MCF 10A (cell line): Measurements from ENCODE around the gene ZFAND3. TPM values are rescaled to one million over a fixed set of nuclear protein-coding genes. Genes with fewer than 3 reads are reported as not detected.
A peak's percentile ranks its signal among the peaks of the same experiment; 100 is the strongest.

ENCODE experiments used
- BruUV-seq: library from RNA; stranded (reverse); fragments of 400-500 nt; replicated peaks from 2 replicates; lab custom pipeline; 2021; lab: Mats Ljungman, UMichigan
- CTCF ChIA-PET: fragments of 300-600 bp; sonication (Branson Sonifier 250); formaldehyde crosslinking; extraction: SDS; loops from one replicate; lab custom pipeline; 2021; ENCODE audit warnings: antibody characterized with exemption, inconsistent platforms; lab: Yijun Ruan, JAX
- POLR2A ChIA-PET: fragments of 300-600, 350-650 bp; sonication (Branson Sonifier 250); formaldehyde crosslinking; extraction: SDS; loops from one replicate; lab custom pipeline; 2020; ENCODE audit warnings: antibody characterized with exemption, inconsistent platforms; lab: Yijun Ruan, JAX
- DNase-seq: peaks from one replicate; pipeline ENCODE4 v3.0.0-alpha.2; 2018; ENCODE audit not compliant: unreplicated experiment
- H3K27ac Mint-ChIP-seq: one replicate; pipeline ENCODE4 v1.8.0; 2022; ENCODE audit warnings: mild to moderate bottlenecking, low read depth, mixed read lengths; ENCODE audit not compliant: unreplicated experiment
- H3K27me3 Mint-ChIP-seq: one replicate; pipeline ENCODE4 v1.8.0; 2022; ENCODE audit warnings: mixed read lengths; ENCODE audit not compliant: insufficient read depth, unreplicated experiment
- H3K36me3 Mint-ChIP-seq: one replicate; pipeline ENCODE4 v1.8.0; 2022; ENCODE audit warnings: mild to moderate bottlenecking, moderate library complexity, mixed read lengths; ENCODE audit not compliant: insufficient read depth, unreplicated experiment
- H3K4me1 Mint-ChIP-seq: one replicate; pipeline ENCODE4 v1.8.0; 2022; ENCODE audit warnings: mixed read lengths; ENCODE audit not compliant: insufficient read depth, unreplicated experiment
- H3K4me3 Mint-ChIP-seq: one replicate; pipeline ENCODE4 v1.8.0; 2022; ENCODE audit warnings: mild to moderate bottlenecking, moderate library complexity, mixed read lengths; ENCODE audit not compliant: unreplicated experiment
- H3K9me3 Mint-ChIP-seq: one replicate; pipeline ENCODE4 v1.8.0; 2022; ENCODE audit warnings: mixed read lengths; ENCODE audit not compliant: unreplicated experiment
- intact Hi-C: fragments of 100-400 bp; cut with micrococcal nuclease; formaldehyde crosslinking; loops from 2 replicates; pipeline ENCODE4 v1.14.1; 2022
- total RNA-seq: library from RNA; stranded (reverse); gene quantifications from 2 replicates; pipeline ENCODE4 v1.2.3, GENCODE V29; 2022
- TF ChIP-seq, protein P1 (sequence below): fragments of 200-600 bp; IDR thresholded peaks from one replicate; pipeline ENCODE4 v1.8.0; 2022; ENCODE audit warnings: antibody characterized with exemption, mild to moderate bottlenecking; ENCODE audit not compliant: unreplicated experiment

Gene ZFAND3
- total RNA-seq, 1 experiment from 2014 or later: 100 TPM

DNA sequence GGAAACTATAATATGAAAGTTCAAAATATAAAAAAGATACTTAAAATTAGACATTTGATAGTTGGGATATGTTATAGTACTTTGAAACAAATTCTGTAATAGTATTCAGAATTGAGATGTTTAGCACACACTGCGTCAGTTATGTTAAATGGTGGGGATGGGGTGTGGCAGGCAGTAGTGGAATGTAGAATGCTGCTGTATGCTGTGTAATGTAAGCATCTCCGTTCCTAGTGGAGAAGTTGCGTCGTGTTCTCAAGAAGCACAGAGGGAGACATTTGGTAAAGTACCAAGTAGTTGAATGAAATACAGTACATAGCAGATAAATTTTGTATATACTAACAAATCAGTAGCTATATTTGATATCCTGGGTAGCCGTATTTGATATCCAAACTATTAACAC lies 192.4 kb downstream of the ZFAND3 start:
- intact Hi-C loops: loop anchor here (1.0 kb wide), 2 partner anchors 221 to 315 kb away; partner anchors contain the start of gene MDGA1
- Mint-ChIP-seq H3K4me1 (peaks cover 5% of the 10 kb centered on the region), H3K9me3 (no peaks in the 10 kb centered on the region), H3K27ac (no peak overlapping the region), H3K27me3 (no peaks in the 10 kb centered on the region), H3K4me3 (no peak overlapping the region), H3K36me3 (no peaks in the 10 kb centered on the region)
- POLR2A ChIA-PET: interaction anchor here (0.6 to 1.0 kb wide), 4 partner anchors 10 to 518 kb away, joined by 3 read pairs; no protein-coding TSS in a partner anchor
- TF ChIP-seq, protein P1, sequence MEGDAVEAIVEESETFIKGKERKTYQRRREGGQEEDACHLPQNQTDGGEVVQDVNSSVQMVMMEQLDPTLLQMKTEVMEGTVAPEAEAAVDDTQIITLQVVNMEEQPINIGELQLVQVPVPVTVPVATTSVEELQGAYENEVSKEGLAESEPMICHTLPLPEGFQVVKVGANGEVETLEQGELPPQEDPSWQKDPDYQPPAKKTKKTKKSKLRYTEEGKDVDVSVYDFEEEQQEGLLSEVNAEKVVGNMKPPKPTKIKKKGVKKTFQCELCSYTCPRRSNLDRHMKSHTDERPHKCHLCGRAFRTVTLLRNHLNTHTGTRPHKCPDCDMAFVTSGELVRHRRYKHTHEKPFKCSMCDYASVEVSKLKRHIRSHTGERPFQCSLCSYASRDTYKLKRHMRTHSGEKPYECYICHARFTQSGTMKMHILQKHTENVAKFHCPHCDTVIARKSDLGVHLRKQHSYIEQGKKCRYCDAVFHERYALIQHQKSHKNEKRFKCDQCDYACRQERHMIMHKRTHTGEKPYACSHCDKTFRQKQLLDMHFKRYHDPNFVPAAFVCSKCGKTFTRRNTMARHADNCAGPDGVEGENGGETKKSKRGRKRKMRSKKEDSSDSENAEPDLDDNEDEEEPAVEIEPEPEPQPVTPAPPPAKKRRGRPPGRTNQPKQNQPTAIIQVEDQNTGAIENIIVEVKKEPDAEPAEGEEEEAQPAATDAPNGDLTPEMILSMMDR: no peak
- CTCF ChIA-PET: interaction anchor here (0.6 to 1.5 kb wide), 15 partner anchors 12 to 558 kb away, joined by 3 to 9 read pairs (median 4); partner anchors contain the start of gene ZFAND3
- no peak for DNase-seq
- no TSS peak for BruUV-seq

DNA sequence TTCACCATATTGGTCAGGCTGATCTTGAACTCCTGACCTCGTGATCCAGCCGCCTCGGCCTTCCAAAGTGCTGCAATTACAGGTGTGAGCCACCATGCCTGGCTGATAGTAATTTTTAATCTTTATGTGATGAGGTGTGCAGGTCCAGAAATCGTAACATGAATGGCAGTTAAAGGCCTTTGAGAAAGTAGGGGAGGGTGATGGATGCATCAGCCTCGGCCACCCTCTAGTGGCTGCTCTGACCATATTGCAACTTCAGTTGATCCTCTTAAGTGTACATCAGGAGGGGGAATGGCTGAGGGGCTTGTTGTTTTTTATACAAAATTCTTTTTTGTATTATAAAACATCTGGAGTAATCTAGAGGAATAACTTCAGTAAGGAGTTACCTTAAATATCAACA lies 193.0 kb downstream of the ZFAND3 start:
- H3K4me3 Mint-ChIP-seq: no peak overlapping the region
- H3K9me3 Mint-ChIP-seq: no peaks in the 10 kb centered on the region
- TF ChIP-seq, protein P1: peak; percentile 76
- intact Hi-C loops: loop anchor here (1.0 kb wide), 2 partner anchors 221 to 315 kb away; partner anchors contain the start of gene MDGA1
- H3K4me1 Mint-ChIP-seq: peaks cover 5% of the 10 kb centered on the region
- ChIA-PET CTCF (interaction anchor here (0.7 to 1.5 kb wide), 8 partner anchors 16 to 557 kb away, joined by 4 to 9 read pairs (median 6); partner anchors contain the start of gene ZFAND3), POLR2A (interaction anchor here (0.6 to 0.9 kb wide), 2 partner anchors 192 to 518 kb away, joined by 3 read pairs; no protein-coding TSS in a partner anchor)
- no peaks in the 10 kb centered on the region for H3K27me3 Mint-ChIP-seq
- no TSS peak for BruUV-seq
- H3K36me3 Mint-ChIP-seq: no peaks in the 10 kb centered on the region
- DNase-seq: peak; percentile 66
- H3K27ac Mint-ChIP-seq: no peak overlapping the region

DNA sequence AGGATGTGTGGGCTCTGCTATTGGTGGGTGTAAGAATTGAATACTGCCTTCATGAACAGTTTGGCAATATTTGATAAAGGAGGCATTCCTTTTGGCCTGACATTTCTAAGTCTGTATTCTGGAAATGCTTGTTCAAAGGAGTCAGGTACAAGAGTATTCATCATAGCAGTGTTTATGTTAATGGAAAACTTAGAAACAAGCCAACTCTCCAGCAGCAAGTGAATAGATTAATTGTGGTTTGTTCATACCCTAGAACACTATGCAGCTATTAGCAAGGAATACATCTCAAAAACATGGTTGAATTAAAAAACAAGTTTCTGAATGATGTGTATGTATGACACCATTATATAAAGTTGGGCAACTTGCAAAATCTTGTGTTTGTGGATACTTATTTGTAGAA lies 195.8 kb downstream of the ZFAND3 start:
- Mint-ChIP-seq H3K4me3 (no peak overlapping the region), H3K27me3 (no peaks in the 10 kb centered on the region), H3K9me3 (no peaks in the 10 kb centered on the region), H3K36me3 (no peaks in the 10 kb centered on the region), H3K27ac (no peak overlapping the region), H3K4me1 (peaks cover 5% of the 10 kb centered on the region)
- no peak for DNase-seq
- ChIA-PET CTCF (interaction anchor here (0.7 kb wide), 1 partner anchor 224 kb away, joined by 3 read pairs; no protein-coding TSS in a partner anchor), POLR2A (interaction anchor here (0.6 to 1.4 kb wide), 2 partner anchors 12 to 16 kb away, joined by 3 to 4 read pairs; no protein-coding TSS in a partner anchor)
- BruUV-seq: no TSS peak
- TF ChIP-seq, protein P1: no peak
- intact Hi-C loops: no loop called here

DNA sequence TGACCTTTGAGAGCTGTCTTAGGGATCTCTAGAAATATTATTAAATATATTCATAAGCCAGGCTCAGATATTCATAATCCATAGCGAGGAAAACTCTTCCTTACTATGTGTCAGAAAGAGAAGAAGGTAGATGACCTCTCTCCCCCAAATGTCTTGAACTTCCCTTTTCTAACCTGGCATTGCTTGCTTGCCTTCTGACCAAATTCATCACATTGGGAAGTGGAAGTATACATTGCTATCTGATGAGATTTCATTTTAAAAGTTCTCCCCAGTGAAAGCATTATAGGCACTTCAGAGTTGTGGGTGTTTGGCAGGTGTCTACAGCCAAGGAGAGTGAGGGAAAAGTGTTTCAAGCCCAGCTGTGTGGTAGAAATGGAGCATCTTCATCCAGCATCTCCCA lies 197.3 kb downstream of the ZFAND3 start:
- Mint-ChIP-seq H3K27me3 (no peaks in the 10 kb centered on the region), H3K4me1 (peaks cover 3% of the 10 kb centered on the region), H3K4me3 (no peak overlapping the region), H3K36me3 (no peaks in the 10 kb centered on the region), H3K27ac (no peak overlapping the region), H3K9me3 (no peaks in the 10 kb centered on the region)
- CTCF ChIA-PET: interaction anchor here (0.7 kb wide), 1 partner anchor 21 kb away, joined by 3 read pairs; no protein-coding TSS in a partner anchor
- intact Hi-C loops: no loop called here
- BruUV-seq: no TSS peak
- no peak for DNase-seq
- POLR2A ChIA-PET: interaction anchor here (1.3 to 1.4 kb wide), 2 partner anchors 14 to 198 kb away, joined by 3 read pairs; no protein-coding TSS in a partner anchor
- TF ChIP-seq, protein P1: no peak
